K562 (cell line): ENCODE results near the gene SMIM21. TPM values are rescaled to one million over a fixed set of nuclear protein-coding genes. Genes with fewer than 3 reads are reported as not detected.

ENCODE experiments used
- ATAC-seq: fragments of 200-7000 bp; cut with Tn5 transposase; 3 replicates; pipeline ENCODE4 v1.9.1; 2020; ENCODE audit warnings: moderate library complexity
- BruUV-seq: library from RNA; stranded (reverse); fragments of 400-500 nt; replicated peaks from 2 replicates; lab custom pipeline; 2021; lab: Mats Ljungman, UMichigan
- CTCF ChIA-PET: fragments of 300-600 bp; formaldehyde crosslinking; extraction: SDS; loops from one replicate; lab custom pipeline; 2021; ENCODE audit warnings: low intra/inter-chr PET ratio; lab: Yijun Ruan, JAX
- POLR2A ChIA-PET: fragments of 300-600, 350-650 bp; sonication (Branson Sonifier 250); formaldehyde crosslinking; extraction: SDS; loops from one replicate; lab custom pipeline; 2021; ENCODE audit warnings: antibody characterized with exemption, inconsistent platforms; lab: Yijun Ruan, JAX
- DNase-seq, 4 experiments: peaks; one replicate each; pipeline versions ENCODE4 v3.0.0 to v3.0.0-alpha.2; 2011 to 2018; ENCODE audit warnings: low spot score in 3 of 4, mixed read lengths in 3 of 4; ENCODE audit errors: extremely low read depth in 1 of 4
- FAIRE-seq: peaks from 2 replicates; lab custom pipeline; 2011; peaks lifted over from hg19 to GRCh38; lab: Jason Lieb, UNC
- H2AFZ ChIP-seq: 2 replicates; pipeline ENCODE4 v1.6.0; 2011; ENCODE audit warnings: low read depth, low read length, control low read depth, inconsistent platforms
- H3K27ac ChIP-seq: fragments of 200-600 bp; 3 replicates; pipeline ENCODE4 v1.8.0; 2011; ENCODE audit warnings: low read depth, mild to moderate bottlenecking, control low read depth, inconsistent platforms, low read length, moderate library complexity, mixed read lengths; ENCODE audit errors: extremely low read depth
- H3K27me3 ChIP-seq, 2 experiments: fragments of 300-600 bp in 1 of 2; 2 replicates in 1 of 2; 3 replicates in 1 of 2; pipeline versions ENCODE4 v1.6.0 to v1.8.0; 2011; ENCODE audit warnings: inconsistent platforms in 2 of 2, low read length in 2 of 2, mild to moderate bottlenecking in 1 of 2, mixed read lengths in 1 of 2, moderate library complexity in 1 of 2; ENCODE audit not compliant: control insufficient read depth in 2 of 2, insufficient read depth in 2 of 2
- H3K36me3 ChIP-seq: fragments of 300-600 bp; 3 replicates; pipeline ENCODE4 v1.8.0; 2011; ENCODE audit warnings: mild to moderate bottlenecking, low read length, inconsistent platforms; ENCODE audit not compliant: control insufficient read depth, insufficient read depth
- H3K4me1 ChIP-seq, 2 experiments: fragments of 200-600 bp in 1 of 2; replicated peaks in 1 of 2; 2 replicates in 1 of 2; 3 replicates in 1 of 2; pipeline versions ENCODE4 v1.5.1 to v1.8.0; 2011; ENCODE audit warnings: inconsistent platforms in 2 of 2, low read length in 2 of 2, mild to moderate bottlenecking in 1 of 2, mixed read lengths in 1 of 2, moderate library complexity in 1 of 2; ENCODE audit not compliant: control insufficient read depth in 2 of 2, insufficient read depth in 2 of 2
- H3K4me2 ChIP-seq: 2 replicates; pipeline ENCODE4 v1.6.1; 2011; ENCODE audit warnings: low read length, control low read depth, inconsistent platforms, mixed read lengths; ENCODE audit not compliant: insufficient read depth
- H3K4me3 ChIP-seq: fragments of 200-600 bp; sonication (generic), shearing (Covaris generic); 2 replicates; pipeline ENCODE4 v1.5.1; 2016; ENCODE audit warnings: control low read depth, inconsistent platforms
- H3K79me2 ChIP-seq: fragments of 200-600 bp; 3 replicates; pipeline ENCODE4 v1.8.0; 2011; ENCODE audit warnings: low read length, inconsistent platforms; ENCODE audit not compliant: control insufficient read depth, insufficient read depth
- H3K9ac ChIP-seq, 2 experiments: 2 replicates each; pipeline versions ENCODE4 v1.6.0 to v1.6.1; 2011; ENCODE audit warnings: low read depth in 2 of 2, low read length in 2 of 2, control low read depth in 1 of 2, inconsistent platforms in 1 of 2, mild to moderate bottlenecking in 1 of 2, mixed read lengths in 1 of 2; ENCODE audit not compliant: insufficient read depth in 1 of 2
- H3K9me1 ChIP-seq: one replicate; pipeline ENCODE4 v1.6.0; 2011; ENCODE audit warnings: inconsistent platforms, mild to moderate bottlenecking, low read length, moderate library complexity; ENCODE audit not compliant: control insufficient read depth, insufficient read depth
- H3K9me3 ChIP-seq: replicated peaks from 2 replicates; pipeline ENCODE4 v1.5.1; 2011; ENCODE audit warnings: low read depth, low read length, inconsistent platforms; ENCODE audit not compliant: control insufficient read depth, insufficient read depth
- H4K20me1 ChIP-seq: replicated peaks from 2 replicates; pipeline ENCODE4 v1.6.1; 2011; ENCODE audit warnings: low read length, inconsistent platforms, mixed read lengths; ENCODE audit not compliant: control insufficient read depth, insufficient read depth
- ADNP ChIP-seq: fragments of 200-800 bp; sonication (Bioruptor generic); IDR thresholded peaks from 2 replicates; pipeline ENCODE4 v1.6.1; 2016; ENCODE audit warnings: missing genetic modification characterization, missing compliant biosample characterization
- ATF2 ChIP-seq: sonication (generic); formaldehyde crosslinking; IDR thresholded peaks from 2 replicates; pipeline ENCODE4 v1.8.1; 2022; ENCODE audit warnings: missing genetic modification reagents
- DDX20 ChIP-seq: fragments of 450-650 bp; IDR thresholded peaks from 2 replicates; pipeline ENCODE4 v1.6.1; 2016; ENCODE audit warnings: missing genetic modification characterization, low read depth, mild to moderate bottlenecking, missing compliant biosample characterization, moderate library complexity
- DLX4 ChIP-seq: fragments of 250-450 bp; sonication (Bioruptor Pico); IDR thresholded peaks from 2 replicates; pipeline ENCODE4 v1.6.1; 2021; ENCODE audit warnings: mild to moderate bottlenecking
- EHMT2 ChIP-seq: fragments of 450-650 bp; IDR thresholded peaks from 2 replicates; pipeline ENCODE4 v1.6.1; 2018; ENCODE audit warnings: antibody characterized with exemption
- ETS1 ChIP-seq: conservative IDR thresholded peaks from 2 replicates; pipeline ENCODE4 v1.6.1; 2011; ENCODE audit warnings: low read depth, mild to moderate bottlenecking, low read length; ENCODE audit not compliant: control insufficient read depth
- HBP1 ChIP-seq: fragments of 450-650 bp; formaldehyde crosslinking; IDR thresholded peaks from 2 replicates; pipeline ENCODE4 v1.4.0; 2022; ENCODE audit warnings: missing genetic modification characterization
- HNRNPLL ChIP-seq: fragments of 200-400 bp; formaldehyde crosslinking; IDR thresholded peaks from 2 replicates; pipeline ENCODE4 v1.6.1; 2017; ENCODE audit warnings: low read length, low read depth, mild to moderate bottlenecking; ENCODE audit not compliant: poor library complexity, severe bottlenecking
- MCM3 ChIP-seq: fragments of 450-650 bp; IDR thresholded peaks from 2 replicates; pipeline ENCODE4 v1.6.1; 2016
- MECOM ChIP-seq: fragments of 250-450 bp; sonication (Bioruptor Pico); IDR thresholded peaks from 2 replicates; pipeline ENCODE4 v1.8.0; 2022; ENCODE audit warnings: inconsistent platforms
- SAFB2 ChIP-seq: fragments of 200-400 bp; formaldehyde crosslinking; IDR thresholded peaks from 2 replicates; pipeline ENCODE4 v1.6.1; 2018; ENCODE audit warnings: borderline replicate concordance, low read length, low read depth, moderate library complexity; ENCODE audit not compliant: severe bottlenecking
- SMARCB1 ChIP-seq: IDR thresholded peaks from 2 replicates; pipeline ENCODE4 v1.6.1; 2011; ENCODE audit warnings: improper control_type of control experiment, low read depth; ENCODE audit not compliant: insufficient read length
- ZNF431 ChIP-seq: sonication (generic); formaldehyde crosslinking; IDR thresholded peaks from 2 replicates; pipeline ENCODE4 v1.8.0; 2022; ENCODE audit warnings: mild to moderate bottlenecking, missing genetic modification reagents
- ZNF696 ChIP-seq: fragments of 250-450 bp; sonication (Bioruptor Pico); conservative IDR thresholded peaks from 2 replicates; pipeline ENCODE4 v1.4.0; 2020; ENCODE audit warnings: mild to moderate bottlenecking, moderate library complexity
- ZNF79 ChIP-seq: fragments of 250-450 bp; sonication (Bioruptor Pico); IDR thresholded peaks from 2 replicates; pipeline ENCODE4 v1.4.0; 2020; ENCODE audit warnings: low read depth, mild to moderate bottlenecking, moderate library complexity
- WGBS: fragments of 100-300 bp; shearing (Covaris generic); methylation state at CpG from one replicate; pipeline ENCODE4 v1.1.6; 2016; ENCODE audit warnings: low coverage, mixed read lengths; ENCODE audit not compliant: insufficient coverage; ENCODE audit errors: missing lambda C conversion rate; 5-methylcytosine and 5-hydroxymethylcytosine counted together
- in situ Hi-C: fragments of 300-500 bp; cut with MboI; formaldehyde crosslinking; loops from 4 replicates; pipeline ENCODE4 v1.15.0; 2018; ENCODE audit warnings: inconsistent platforms, mixed read lengths
- intact Hi-C: fragments of 100-400 bp; cut with micrococcal nuclease; formaldehyde crosslinking; loops from 2 replicates; pipeline ENCODE4 v1.14.2; 2022
- polyA plus RNA-seq, 8 experiments: library from polyadenylated mRNA; depleted of rRNA in 4 of 8; stranded (reverse) in 5 of 8; unstranded in 3 of 8; fragments of >200 nt; fragmentation: Nextera tagmentation in 2 of 8; fragmentation: Illumina TruSeq in 1 of 8; extraction: Ambion mirVana in 2 of 8; extraction: Trizol in 1 of 8; gene quantifications; 2 replicates each; pipeline versions ENCODE4 v1.2.1 to v1.2.3, GENCODE V29; 2011 to 2014; ENCODE audit warnings: inconsistent platforms in 1 of 8, missing spikeins in 1 of 8
- total RNA-seq, 7 experiments: library from RNA; depleted of rRNA in 6 of 7; stranded (reverse); fragments of >200 nt in 6 of 7; fragmentation: Illumina TruSeq in 2 of 7; extraction: Trizol in 2 of 7; gene quantifications; 2 replicates each; pipeline versions ENCODE4 v1.2.1 to v1.2.3, GENCODE V29; 2011 to 2021; ENCODE audit warnings: low replicate concordance in 1 of 7

SMIM21 gene
- total and polyA plus RNA-seq, 9 of the 15 experiments (the other 6 are each of a cell fraction or from before 2014, with no cell fraction given) = not detected

GRCh38 chr18:75422341-75422910 is 5.1 kb downstream of the SMIM21 start:
- intact Hi-C loops = no loop called here
- no peak overlapping the region for H3K4me3 ChIP-seq
- H3K79me2 ChIP-seq = no peaks in the 10 kb centered on the region
- ChIA-PET CTCF (no interaction called here), POLR2A (no interaction called here)
- no peaks in the 10 kb centered on the region for H3K27me3 ChIP-seq
- ATAC-seq = no peak
- H3K9me1 ChIP-seq = no peaks in the 10 kb centered on the region
- no peak overlapping the region for H3K4me2 ChIP-seq
- no peak overlapping the region for H3K27ac ChIP-seq
- H4K20me1 ChIP-seq = no peaks in the 10 kb centered on the region
- 0% methylated on average over 1 of the region's 1 CpG for WGBS
- H3K4me1 ChIP-seq = no peaks in the 10 kb centered on the region
- in situ Hi-C loops = no loop called here
- BruUV-seq = no TSS peak
- H3K36me3 ChIP-seq = no peaks in the 10 kb centered on the region
- H3K9me3 ChIP-seq = no peaks in the 10 kb centered on the region
- H3K9ac ChIP-seq = no peak overlapping the region
- TF ChIP-seq ADNP (tag) (no peak), SMARCB1 (no peak), MECOM (CRISPR knock-in tag) (no peak), ZNF79 (CRISPR knock-in tag) (no peak), SAFB2 (no peak), EHMT2 (no peak), DDX20 (tag) (no peak), HNRNPLL (no peak), HBP1 (CRISPR knock-in tag) (no peak), ZNF696 (CRISPR knock-in tag) (no peak), DLX4 (CRISPR knock-in tag) (no peak), ZNF431 (CRISPR knock-in tag) (no peak), MCM3 (no peak), ATF2 (no peak), ETS1 (no peak)
- TF ChIP-seq, all 486 proteins: peak for 0
- DNase-seq = no peak
- no peak overlapping the region for H2AFZ ChIP-seq
- no peak for FAIRE-seq
